GM12891 (cell line): ENCODE measurements around the gene NRP1.

Source experiments
- PAX5 ChIP-seq: IDR thresholded peaks from 2 replicates; pipeline ENCODE4 v1.6.1; 2011; ENCODE audit warnings: low read length, moderate library complexity, mild to moderate bottlenecking; ENCODE audit not compliant: insufficient read depth, severe bottlenecking
- POLR2A ChIP-seq: IDR thresholded peaks from 2 replicates; pipeline ENCODE4 v1.6.1; 2011; ENCODE audit warnings: low read depth, low read length, control low read depth
- POLR2AphosphoS5 ChIP-seq: IDR thresholded peaks from 2 replicates; pipeline ENCODE4 v1.6.1; 2011; ENCODE audit warnings: low read depth, low read length, control low read depth
- SPI1 ChIP-seq: IDR thresholded peaks from 2 replicates; pipeline ENCODE4 v1.6.1; 2011; ENCODE audit warnings: low read depth, low read length, control low read depth
- TAF1 ChIP-seq: IDR thresholded peaks from 2 replicates; pipeline ENCODE4 v1.6.1; 2011; ENCODE audit warnings: low read depth, low read length, control low read depth

GRCh38 chr10:33217854-33218253 is 116.6 kb downstream of the NRP1 start:
- TF ChIP-seq POLR2A (no peak), PAX5 (no peak), POLR2AphosphoS5 (no peak), TAF1 (no peak), SPI1 (no peak)
